Femur (tissue), 1 donor: ENCODE measurements around the gene GRIPAP1.

ENCODE experiments used
- DNase-seq: peaks from one replicate; pipeline ENCODE4 v3.0.0-alpha.2; 2017

GRIPAP1 gene, protein sequence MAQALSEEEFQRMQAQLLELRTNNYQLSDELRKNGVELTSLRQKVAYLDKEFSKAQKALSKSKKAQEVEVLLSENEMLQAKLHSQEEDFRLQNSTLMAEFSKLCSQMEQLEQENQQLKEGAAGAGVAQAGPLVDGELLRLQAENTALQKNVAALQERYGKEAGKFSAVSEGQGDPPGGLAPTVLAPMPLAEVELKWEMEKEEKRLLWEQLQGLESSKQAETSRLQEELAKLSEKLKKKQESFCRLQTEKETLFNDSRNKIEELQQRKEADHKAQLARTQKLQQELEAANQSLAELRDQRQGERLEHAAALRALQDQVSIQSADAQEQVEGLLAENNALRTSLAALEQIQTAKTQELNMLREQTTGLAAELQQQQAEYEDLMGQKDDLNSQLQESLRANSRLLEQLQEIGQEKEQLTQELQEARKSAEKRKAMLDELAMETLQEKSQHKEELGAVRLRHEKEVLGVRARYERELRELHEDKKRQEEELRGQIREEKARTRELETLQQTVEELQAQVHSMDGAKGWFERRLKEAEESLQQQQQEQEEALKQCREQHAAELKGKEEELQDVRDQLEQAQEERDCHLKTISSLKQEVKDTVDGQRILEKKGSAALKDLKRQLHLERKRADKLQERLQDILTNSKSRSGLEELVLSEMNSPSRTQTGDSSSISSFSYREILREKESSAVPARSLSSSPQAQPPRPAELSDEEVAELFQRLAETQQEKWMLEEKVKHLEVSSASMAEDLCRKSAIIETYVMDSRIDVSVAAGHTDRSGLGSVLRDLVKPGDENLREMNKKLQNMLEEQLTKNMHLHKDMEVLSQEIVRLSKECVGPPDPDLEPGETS

DNA sequence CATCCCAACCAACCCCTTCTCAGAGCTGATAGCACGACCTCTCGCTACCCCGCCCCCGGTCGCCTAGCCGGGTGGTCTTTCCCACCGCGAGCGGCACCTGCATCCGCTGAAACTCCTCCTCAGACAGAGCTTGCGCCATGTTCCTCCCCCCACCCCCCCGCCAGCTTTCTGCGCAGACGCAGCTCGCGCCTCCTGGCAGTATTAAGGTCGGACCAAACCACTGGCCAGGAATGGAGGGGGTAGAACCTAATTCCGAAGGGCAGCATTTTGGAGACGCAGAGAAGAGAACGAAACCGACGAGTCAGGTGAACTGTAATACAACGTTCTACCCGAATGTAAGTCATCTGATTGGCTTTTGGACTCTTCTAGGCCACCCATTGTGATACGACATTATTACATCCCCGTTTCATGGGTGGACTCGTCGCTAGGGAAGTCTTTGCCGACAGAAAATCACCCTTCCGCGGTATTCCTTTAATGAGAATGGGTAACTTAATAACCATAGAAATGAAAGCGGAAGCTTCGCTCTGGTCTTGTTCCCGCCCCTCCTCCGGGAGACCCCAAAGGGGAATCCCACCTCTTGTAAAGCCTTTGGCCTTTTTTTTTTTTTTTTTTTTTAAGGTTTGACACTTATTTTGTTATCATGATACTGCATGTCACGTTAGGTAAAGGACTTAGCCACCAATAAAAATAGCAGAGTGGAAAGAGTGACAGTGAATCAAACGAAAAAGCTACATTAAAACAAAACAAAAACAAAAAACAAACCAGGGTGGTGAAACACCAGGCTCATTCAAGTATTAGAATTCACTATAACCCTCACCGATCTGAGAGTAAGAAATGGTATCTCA lies at the start of gene GRIPAP1:
TSS of gene GRIPAP1 (minus strand) at position 174 of the 845 bp plus-strand sequence. CDS start at position 139, 35 bp downstream.
- peak; percentile 87 for DNase-seq

- no peak for DNase-seq
Measured at GRCh38 chrX:49043987-49044281, 41.9 kb upstream of the GRIPAP1 start.

DNA sequence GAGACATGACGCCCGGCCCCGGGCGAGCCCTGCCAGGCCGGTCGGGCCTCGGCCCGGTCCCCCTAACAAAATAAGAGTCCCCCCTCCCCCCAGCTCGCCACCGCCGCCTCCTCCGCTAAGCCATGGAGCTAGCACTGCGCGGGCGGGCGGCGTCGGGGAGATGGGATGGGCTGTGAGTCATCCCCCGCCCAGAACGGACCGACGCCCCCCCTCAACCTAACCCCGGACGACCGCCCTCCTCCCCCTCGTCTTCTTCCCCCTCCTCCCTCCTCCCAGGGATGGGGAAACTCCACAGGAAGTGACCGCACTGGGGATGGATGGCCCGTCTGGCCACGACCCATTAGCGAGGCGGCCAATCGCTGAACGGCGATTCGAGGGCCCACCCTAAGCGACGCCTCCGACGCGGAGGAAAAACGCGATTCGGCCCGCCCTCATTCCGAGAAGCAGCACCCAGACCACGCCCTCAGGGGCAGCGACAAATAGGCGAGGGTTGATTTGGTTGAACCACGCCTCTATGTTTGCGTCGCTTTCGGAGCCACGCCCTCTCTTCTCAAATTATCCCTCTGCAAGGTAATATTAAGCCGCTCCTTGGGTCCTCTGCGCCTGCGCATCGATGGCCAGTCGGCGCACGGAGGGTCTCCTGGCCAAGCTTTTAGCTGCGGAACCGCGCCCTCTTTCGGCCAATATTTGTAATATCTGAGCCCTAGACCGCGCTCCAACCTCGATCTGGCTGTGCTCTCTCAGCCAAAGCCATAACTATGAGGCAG lies 41.3 kb upstream of the GRIPAP1 start, which contains the start of gene TFE3:
TSS of gene TFE3 (minus strand) at position 138 of the 767 bp plus-strand sequence. CDS start at position 7, 131 bp downstream.
- DNase-seq = peak; percentile 99

GRCh38 chrX:49042581-49043219 lies 40.6 kb upstream of the GRIPAP1 start:
- no peak for DNase-seq

DNA sequence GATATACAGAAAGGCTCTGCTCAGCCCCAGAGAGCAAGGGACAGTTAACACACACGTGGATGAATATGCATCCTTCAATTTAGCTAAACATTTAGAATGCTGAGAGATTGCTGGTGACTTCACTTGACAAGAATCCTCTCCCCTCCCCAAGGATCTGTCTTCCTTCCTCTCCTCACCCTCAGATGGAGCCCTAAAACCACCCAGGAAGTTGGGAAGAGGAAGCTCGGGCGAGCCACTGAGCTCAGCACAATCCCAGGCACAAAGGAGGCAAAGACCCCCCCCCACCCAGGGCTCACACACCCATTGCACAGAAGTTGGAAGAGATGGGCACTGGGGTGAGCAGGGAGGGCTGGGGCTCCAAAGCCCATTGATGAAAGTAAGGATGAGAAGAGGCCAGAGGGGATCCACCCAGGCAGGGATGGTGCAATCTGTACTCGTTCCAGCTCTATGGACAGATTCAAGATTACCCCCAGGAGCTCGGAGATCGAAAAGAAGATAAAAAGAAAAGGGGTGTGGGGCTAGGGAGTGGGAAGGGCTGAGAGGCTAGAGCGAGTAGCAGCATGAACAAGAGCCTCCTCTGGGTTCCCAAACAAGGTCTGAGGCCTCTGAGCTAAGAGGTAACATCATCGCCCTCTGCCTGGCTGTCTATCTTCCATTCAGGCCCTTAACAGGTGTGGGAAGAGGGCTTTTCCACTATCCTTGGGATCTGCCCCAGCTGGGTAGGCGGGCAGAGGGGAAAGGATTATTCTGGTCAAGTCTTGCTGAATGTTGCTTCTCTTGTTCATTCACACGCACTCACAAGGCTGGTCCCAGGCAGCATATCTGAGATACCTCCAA lies 39.9 kb upstream of the GRIPAP1 start:
- DNase-seq = no peak

DNA sequence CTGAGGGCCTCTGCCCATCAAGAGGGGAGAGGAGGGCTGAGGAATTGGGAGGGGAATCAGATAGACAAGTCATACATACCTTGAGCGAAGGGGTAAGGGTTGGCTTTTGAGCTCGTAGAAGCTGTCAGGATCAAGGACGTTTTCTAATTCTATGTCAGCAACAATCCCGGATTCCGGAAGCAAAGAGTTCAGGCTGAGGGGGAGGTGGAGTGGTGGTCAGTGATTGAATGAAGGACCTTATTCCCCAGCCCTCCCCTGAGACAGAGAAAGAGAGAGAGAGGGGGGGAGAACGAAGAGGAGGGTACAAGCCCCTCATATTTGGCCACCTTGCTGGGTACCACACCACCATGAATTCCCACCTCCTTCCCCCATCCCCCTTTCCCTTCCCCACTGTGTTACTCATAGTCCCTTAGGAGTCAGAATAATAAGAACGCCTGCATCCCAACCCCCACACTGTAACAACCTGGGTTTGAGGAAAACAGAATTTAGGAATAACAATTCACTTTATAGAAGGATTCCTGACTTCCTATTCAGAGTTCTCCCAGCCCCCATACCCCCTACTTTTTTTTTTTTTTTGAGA lies 38.4 kb upstream of the GRIPAP1 start:
- no peak for DNase-seq

- peak; percentile 69 for DNase-seq
Measured at GRCh38 chrX:49039598-49040375, 37.7 kb upstream of the GRIPAP1 start.

- no peak for DNase-seq
Measured at GRCh38 chrX:49037883-49038475, 35.9 kb upstream of the GRIPAP1 start.

DNA sequence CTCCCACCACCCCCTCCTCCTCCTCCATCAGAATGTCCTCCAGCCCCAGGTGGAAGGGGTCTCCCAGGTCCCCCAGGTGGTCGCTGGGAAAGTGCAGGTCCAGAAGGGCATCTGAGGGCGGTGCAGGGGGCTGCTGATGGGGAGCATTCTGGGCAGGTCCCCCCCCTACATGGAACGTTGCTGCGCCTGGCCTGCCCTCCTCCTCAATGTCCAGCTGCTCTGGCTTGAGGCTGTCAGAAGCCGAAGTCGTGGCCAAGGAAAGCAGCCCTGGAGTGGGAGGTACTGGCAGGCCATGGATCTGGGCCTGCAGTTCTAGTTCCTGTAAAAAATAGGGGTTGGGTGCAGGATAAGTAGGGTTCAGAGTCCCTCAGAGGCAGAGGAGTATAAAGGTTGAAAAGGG lies 28.2 kb upstream of the GRIPAP1 start:
- no peak for DNase-seq

GRCh38 chrX:49029876-49030275 lies 27.8 kb upstream of the GRIPAP1 start:
- no peak for DNase-seq

GRCh38 chrX:49019599-49020249 lies 17.7 kb upstream of the GRIPAP1 start:
- no peak for DNase-seq

- DNase-seq = no peak
Measured at GRCh38 chrX:49019050-49019449, 17.0 kb upstream of the GRIPAP1 start.

GRCh38 chrX:49003696-49004095 lies 1.6 kb upstream of the GRIPAP1 start:
- DNase-seq = no peak

GRCh38 chrX:49001521-49002090 lies 458 bp downstream of the GRIPAP1 start:
- DNase-seq = peak; percentile 26

- DNase-seq = no peak
Measured at GRCh38 chrX:49000636-49001035, 1.4 kb downstream of the GRIPAP1 start.

DNA sequence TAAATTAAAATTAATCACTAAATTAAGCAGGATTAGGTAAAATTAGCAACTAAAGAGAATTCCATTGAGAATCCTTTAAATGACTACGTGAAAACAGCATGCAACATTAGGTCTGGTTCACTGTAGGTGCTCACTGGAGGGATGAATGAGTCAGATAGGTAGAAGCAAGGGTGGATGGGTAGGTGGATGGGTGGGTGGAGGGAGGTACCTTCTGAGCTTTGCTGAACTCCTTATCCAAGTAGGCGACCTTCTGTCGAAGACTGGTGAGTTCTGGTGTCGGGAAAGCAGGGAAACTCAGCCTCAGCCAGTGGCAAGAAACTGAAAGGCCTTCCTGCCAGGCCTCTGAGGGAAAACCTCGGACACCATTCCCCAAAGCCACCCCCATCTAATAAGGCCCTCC lies 3.0 kb downstream of the GRIPAP1 start:
- no peak for DNase-seq

DNA sequence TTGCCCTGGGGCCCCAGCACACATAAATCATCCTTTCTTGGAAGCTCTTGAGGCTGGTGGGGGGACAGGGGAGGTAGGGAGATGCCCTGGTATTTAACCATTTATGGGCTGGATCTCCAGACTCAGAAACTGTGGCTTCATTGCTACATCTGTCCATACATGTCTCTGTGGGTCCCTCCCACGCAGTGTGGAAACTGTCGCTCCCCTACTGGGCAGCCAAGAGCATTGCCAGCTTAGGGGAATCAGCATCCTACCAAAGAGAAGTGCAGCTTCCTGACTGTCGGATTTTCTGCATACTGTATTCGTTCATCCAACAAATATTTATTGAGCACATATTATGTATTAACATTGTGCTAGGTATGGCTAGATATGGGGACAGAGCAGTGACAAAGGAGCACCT lies 3.7 kb downstream of the GRIPAP1 start:
- no peak for DNase-seq

DNA sequence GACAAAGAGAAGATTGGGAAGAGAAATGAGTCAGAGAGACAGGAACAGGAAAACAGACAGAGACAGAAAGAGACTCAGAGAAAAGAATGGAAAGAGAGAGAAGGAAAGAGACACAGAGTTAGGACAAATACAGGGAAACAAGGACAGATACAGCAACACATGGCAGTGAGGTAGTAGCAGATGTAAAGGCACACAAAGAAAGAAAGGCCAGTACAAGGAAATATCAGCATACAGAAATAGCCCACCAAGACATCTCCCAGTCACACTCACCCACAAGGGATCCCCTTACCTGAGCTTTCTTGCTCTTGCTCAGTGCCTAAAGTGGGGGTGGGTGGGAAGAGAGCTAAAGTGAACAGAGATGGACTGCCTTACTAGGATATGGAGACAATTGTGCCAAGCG lies 4.2 kb downstream of the GRIPAP1 start:
- DNase-seq = no peak
